ENCODE results near the gene ZFYVE27.

DNA sequence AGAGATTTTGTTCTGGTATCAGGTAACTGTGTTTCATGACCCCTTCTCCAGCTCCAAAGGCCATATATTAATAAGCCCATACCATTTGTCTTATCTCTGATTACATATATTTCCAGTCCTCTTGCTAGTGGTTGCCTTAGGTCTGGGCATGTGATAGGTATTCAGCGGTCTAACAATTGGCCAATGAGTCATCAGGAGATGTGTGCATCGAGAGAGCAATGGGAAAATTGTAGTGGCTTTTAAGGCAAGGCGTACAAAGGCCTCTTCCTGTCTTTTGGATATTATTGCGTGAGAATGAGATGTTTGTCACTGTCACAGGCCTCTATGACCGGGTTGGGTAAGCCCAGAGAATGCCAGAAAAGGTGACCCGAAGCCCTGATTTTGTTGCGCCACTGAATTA lies 73.5 kb downstream of the ZFYVE27 start:
- TF ChIP-seq, protein P1, sequence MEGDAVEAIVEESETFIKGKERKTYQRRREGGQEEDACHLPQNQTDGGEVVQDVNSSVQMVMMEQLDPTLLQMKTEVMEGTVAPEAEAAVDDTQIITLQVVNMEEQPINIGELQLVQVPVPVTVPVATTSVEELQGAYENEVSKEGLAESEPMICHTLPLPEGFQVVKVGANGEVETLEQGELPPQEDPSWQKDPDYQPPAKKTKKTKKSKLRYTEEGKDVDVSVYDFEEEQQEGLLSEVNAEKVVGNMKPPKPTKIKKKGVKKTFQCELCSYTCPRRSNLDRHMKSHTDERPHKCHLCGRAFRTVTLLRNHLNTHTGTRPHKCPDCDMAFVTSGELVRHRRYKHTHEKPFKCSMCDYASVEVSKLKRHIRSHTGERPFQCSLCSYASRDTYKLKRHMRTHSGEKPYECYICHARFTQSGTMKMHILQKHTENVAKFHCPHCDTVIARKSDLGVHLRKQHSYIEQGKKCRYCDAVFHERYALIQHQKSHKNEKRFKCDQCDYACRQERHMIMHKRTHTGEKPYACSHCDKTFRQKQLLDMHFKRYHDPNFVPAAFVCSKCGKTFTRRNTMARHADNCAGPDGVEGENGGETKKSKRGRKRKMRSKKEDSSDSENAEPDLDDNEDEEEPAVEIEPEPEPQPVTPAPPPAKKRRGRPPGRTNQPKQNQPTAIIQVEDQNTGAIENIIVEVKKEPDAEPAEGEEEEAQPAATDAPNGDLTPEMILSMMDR (IDR thresholded peaks at IDR 0.05), result no peak
- no peak for TF ChIP-seq POLR2A (IDR thresholded peaks at IDR 0.05)

Measured in adrenal gland (tissue), 5 donors.